GM21576 (cell line): ENCODE measurements around the gene MTFP1.
"Not testable (repeated sequence)": the region's sequence is repeated elsewhere in the genome, so short reads cannot be mapped to it uniquely, and the experiment has no call there.

Experiments used
- ATAC-seq: cut with Tn5 transposase; IDR thresholded peaks from one replicate; pipeline ENCODE4 v1.9.1; 2021; ENCODE audit warnings: mild to moderate bottlenecking, moderate library complexity; ENCODE audit not compliant: unreplicated experiment

Gene MTFP1

DNA sequence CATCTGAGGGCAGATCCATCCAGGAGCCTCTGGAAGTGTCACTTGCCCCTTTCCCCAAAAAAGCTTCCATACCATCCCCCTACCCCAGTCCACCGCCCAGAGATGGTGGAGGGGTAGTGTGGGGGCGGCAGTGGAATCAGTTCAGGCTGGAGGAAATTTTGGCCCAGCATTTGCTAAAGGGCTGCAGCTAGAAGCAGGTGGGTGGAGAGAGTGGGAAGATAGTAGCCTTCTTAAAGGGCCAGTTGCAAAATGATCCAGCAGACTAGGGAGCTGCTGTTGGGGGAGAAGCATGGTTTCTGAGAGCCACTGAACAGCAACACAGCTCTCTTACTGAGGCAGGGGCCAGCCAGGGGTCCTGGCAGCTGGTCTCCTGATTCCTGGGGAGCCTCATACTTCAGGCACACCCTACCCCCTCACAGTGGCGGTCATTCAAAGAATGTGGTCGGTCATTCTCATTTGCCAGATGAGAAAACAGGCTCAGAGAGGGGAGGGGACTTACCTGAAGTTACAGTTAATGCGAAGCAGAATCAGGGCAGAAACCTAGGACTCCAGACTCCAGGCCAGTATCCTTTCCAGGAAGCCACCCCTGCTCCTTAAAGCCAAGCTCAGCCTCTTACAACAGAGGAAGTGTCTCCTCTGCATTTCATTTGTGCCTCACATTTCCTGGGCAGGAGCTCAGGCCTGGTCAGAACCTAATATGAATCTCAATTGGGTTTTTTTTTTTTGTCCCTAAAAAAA, 23.4 kb upstream of the MTFP1 start:
- ATAC-seq: no peak

DNA sequence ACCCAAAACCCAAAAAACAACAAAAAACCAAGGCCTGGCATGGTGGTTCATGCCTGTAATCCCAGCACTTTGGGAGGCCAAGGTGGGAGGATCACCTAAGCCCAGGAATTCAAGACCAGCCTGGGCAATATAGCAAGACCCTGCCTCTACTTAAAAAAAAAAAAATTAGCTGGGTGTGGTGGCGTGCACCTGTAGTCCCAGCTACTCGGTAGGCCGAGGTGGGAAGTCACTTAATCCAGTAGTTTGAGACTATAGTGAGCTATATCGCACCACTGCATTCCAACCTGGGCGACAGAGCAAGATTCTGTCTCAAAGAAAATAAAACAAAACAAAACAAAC, 22.8 kb upstream of the MTFP1 start:
- not testable (repeated sequence) for ATAC-seq

DNA sequence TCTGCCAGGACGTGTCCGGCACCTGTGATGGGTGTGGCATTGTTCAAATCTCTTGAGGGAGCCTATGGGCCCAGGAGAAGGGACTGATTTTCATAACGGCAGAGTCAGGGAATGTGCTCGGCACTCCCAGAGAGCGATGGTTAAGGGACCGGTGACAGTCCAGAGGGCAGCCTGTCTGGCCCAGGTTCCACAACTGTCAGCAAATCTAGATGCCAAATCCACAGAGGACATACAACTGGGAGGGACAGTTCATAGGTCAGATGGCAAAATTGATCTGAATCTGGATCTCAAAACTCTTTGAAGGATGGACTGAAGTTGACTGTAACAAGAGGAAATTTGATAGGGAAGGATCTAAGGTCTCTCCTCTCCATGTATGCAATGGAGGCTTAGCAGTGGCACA, 21.3 kb upstream of the MTFP1 start:
- ATAC-seq: no peak

DNA sequence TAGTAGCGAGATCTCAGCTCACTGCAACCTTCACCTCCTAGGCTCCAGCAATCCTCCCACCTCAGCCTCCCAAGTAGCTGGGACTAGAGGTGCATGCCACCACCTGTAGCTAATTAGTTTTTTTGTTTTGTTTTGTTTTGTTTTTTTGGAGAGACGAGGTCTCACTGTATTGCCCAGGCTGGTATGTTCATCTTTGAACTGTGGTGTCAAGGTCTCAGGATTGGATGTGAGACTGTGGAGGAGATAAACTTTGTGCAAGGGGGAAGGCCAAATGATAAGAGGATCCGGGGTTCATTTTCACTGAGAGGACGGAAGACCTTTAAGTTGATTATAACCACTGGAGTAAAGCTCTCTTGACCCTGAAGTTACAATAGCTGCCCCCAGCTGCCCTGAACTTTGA, 19.8 kb upstream of the MTFP1 start:
- no peak for ATAC-seq

DNA sequence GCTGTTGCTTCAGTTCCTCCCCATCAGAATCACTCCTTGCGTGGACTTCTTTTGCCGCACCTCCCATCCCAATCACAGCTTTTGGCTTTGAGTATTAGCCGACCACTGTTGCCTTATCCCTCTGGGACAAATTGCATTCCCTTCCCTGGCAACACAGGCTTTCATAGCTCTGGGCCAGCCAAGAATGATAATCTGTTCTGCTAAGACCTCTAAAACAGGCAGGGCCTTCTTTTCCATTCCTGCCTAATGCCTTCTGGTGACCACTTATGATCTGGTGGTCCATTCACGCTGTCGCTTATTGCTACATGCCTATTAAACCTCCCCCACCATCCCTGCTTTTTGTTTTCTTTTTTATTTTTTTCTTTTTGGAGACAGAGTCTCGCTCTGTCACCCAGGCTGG, 19.2 kb upstream of the MTFP1 start:
- ATAC-seq: no peak

DNA sequence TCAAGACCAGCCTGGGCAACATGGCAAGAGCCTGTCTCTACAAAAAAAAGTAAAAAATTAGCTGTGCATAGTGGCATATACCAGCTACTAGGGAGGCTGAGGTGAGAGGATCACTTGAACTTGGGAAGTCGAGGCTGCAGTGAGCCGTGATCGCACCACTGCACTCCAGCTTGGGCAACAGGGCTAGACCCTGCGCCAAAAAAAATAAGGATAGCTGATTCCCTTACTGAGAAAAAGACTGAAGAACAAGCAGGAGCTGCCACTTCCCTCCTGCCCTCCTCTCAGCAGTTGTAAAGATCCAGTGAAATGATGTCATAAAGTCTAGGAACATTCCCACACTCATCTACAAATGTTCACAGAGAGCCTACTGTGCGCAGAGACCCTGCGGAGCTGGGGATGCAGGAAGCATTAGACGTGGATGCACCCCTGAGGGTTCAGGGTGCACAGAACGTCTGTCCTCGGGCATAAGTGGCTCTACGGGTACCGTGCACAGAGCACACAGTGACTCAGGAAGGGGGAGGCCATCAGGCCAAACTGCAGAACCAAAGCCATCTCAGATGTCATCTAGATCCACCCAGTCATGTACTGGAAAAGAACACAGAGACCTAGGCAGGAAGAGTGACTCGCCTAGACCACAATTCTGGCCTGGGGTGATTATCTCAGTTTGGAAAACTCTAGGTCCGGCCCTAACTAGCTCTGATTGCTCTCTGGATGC, 17.0 kb upstream of the MTFP1 start:
- no peak for ATAC-seq

DNA sequence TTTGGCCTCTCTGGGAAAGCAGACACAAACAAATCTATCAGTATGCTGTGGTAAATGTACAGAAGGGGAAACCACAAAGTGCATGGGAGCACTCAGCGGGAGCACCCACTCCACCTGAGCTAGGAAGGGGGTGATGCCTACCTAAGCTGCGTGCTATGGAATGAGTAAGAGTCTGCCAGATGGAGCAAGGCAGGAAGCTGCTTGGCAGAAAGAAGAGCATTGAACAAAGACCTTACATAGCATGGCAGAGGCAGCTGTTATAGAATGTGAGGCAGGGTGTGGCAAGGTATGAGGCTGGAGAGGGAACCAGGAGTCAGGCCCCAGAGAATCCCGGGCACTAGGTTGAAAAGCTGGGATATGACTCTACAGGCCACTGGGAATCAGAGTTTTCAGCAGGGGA, 13.8 kb upstream of the MTFP1 start:
- ATAC-seq: no peak

DNA sequence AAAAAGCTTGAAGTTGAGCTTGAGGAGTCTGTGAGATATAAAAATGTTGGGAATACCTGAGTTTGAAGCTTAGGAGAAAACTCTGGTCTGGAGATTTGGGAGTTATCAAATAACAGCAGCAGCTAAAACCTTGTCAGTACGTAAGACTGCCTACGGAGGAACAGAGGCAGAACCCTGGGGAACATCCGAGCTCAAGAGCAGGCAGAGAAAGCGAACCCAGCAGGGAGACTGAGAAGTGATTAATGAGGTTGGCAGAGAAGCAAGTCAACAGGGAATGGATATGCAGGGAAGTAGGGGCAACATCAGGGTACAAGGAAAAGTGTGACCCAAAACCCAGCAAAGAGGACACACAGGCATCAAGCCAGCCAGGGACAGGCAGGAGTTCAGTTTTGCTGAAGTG, 12.6 kb upstream of the MTFP1 start:
- ATAC-seq: no peak

DNA sequence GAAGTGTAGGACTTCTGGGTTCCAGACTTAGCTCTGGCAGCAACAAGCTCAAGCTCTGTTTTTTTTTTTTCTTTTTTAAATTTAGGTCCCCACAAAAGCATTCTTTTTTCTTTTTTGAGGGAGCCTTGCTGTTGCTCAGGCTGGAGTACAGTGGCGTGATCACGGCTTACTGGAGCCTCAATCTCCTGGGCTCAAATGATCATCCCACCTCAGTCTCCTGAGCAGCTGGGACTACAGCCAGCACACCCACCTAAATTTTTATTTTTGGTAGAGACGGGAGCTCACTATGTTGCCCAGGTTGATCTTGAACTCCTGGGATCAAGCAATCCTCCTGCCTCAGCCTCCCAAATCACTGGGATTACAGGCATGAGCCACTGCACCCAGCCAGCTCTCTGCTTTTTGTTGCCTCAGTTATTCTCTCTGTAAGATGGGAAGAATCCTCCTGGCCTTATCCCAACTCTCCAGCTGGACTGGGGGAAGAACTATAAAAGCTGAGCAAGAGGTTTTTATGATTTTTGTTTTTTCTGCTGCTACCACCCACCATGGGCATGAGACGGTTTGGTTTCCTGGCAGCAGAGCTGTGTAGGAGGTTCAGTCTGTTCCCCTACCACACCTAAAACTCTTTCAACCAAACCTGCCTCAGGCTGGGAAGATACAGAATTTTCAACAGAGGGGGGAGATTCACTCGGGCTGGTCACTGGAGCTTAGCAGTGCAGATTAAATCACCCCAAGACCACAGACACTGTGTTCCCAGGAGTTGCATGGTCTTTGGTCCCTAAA, 11.6 kb upstream of the MTFP1 start:
- ATAC-seq: no peak

DNA sequence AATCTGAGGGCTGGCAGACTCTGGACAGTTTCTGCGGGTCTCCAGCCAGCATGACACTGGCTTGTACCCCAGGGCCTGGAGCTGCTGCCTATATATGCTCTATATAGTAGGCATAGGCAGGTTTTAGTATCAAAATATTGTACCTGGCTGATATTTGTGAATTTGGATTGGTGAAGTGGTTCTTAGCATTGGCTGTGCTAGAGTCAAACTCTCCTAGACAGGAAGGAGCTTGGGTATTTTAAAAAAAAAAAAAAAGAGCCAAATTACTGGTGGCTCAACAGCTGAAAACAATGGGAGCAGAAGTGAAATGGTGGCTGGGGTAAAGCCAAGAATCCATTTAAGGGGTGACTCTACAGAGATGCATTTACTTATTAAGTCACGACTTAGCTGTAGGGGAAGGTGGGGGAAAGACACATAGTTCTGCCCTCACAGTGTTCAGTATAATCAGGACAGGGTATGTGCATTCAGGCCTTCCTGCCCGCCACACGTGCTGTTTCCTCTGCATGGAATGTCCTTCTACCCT, 11.0 kb upstream of the MTFP1 start:
- ATAC-seq: no peak

DNA sequence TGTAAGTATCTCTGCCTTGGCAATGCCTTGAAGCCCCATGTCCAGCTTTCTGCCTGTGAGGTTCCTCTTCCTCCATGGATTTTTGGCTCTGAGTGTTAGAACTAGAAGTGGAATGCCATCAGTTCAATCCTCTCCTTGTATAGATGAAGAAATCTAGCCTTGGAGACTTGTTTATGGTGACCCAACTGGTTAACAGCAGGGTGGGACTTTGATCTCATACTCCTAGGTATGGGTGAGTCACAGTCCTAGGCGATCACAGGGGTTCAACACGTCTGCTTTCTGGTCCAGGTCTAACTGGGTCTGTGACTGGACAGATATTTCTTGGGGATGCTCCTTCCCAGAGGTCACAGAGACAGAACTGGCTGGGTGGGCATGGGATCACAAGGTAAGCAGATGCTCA, 9.2 kb upstream of the MTFP1 start:
- ATAC-seq: no peak

DNA sequence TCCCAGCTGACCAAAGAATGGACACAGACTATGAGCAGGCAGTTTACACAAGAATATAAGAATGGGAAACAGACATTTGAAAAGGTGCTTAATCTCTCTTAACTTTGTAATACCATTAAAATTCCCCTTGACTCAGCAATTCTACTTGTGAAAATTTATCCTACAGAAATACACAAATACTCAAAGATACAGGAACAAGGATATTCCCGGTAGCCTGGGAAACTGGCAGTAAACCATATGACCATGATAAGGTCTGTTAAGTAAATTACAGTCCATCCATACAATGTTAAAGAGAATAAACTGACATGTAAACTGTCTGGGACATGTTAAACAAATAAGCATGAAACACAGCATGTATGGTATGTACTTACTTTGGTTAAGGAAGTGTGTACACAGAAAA, 8.7 kb upstream of the MTFP1 start:
- ATAC-seq: no peak

DNA sequence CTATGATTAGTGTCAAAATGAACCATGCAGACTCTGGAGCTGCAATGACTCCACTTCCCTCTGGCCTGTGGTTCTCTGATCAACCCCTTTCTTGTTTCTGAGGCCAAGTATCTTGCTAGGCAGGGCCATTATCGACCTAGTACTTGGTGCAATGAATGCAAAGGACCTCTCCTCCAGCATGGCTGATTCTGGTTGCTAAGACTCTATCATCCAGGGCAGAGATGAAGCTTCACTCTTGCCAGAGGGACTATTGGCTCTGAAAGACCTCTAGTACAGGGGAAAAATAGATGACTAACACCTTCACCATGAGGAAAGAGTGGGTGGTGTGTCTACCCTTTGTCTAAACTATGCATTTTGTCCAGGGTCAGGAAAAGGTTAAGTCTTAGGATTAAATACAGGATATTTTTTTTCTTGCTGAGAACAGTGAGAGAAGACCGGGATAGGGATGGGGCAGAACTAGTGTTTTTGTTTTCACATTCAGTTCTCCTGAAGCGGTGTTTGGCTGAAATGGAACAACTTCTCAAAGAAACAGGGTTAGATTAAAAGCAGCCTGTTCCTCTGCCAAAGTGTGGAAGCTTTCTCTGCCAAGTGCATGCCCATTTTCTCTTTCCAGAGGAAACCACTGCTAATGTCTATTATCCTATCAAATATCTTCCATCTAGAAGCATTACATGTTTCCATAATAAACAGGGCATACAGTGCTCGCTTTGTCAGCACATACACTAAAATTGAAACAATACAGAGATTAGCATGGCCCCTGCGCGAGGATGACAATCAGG, 5.0 kb upstream of the MTFP1 start:
- ATAC-seq: no peak

DNA sequence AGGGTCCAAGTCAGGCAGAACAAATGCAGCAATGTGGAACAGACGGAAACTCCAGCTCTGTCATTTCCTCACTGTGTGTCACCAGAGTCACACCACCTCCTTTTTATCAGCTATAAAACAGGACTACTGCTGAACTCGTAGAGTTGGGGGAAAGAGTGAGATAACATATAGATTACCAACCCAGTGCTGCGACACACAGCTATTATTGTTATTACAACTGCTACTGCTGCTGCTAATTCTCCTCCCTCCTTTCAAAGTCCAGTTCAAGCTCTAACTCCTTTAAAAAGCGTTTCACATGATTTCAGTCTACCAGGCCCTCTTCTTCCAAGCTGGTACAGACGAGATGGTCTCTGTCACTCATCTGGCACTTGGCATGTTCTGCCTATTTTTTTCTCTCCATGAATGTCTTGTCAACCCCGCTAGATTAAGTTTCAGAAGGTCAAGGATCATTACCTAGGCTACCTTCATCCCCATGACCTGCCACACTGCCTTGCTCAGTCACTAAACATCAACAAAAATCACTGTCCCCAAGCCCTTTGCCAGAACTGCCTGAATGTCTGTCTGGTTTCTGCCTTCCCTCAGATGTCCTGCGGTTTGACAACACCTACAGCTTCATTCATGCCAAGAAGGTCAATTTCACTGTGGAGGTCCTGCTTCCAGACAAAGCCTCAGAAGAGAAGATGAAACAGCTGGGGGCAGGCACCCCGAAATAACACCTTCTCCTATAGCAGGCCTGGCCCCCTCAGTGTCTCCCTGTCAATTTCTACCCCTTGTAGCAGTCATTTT, 3.7 kb upstream of the MTFP1 start:
- ATAC-seq: no peak

DNA sequence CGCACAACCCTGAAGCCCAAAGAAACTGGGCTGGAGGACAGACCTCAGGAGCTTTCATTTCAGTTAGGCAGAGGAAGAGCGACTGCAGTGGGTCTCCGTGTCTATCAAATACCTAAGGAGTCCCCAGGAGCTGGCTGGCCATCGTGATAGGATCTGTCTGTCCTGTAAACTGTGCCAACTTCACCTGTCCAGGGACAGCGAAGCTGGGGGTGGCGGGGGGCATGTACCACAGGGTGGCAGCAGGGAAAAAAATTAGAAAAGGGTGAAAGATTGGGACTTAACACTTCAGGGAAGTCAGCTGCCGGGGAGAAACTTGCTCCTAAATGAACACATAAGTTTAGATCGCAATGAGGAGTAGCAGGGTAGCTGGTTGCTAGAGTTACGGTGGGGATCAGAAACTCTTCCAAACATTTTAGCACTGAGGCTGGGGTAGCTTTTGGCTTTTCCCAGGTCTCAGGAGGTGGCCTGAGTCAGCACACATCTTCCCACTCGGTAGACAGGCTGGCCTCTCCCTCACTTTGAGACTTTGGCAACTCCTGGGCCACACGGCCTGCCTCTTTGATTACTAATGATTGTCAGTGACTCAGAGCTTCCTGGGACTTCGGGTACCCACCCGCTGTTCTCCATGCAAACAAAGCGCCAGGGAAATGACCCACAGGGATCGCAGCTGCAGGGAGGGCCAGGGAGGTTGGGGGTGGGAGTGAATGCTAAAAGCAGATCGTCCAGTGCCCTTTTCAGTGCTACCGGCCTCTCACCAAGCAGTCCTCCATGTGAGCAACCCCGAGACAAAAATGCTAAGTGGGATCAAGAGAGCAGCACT, 2.9 kb upstream of the MTFP1 start:
- no peak for ATAC-seq

DNA sequence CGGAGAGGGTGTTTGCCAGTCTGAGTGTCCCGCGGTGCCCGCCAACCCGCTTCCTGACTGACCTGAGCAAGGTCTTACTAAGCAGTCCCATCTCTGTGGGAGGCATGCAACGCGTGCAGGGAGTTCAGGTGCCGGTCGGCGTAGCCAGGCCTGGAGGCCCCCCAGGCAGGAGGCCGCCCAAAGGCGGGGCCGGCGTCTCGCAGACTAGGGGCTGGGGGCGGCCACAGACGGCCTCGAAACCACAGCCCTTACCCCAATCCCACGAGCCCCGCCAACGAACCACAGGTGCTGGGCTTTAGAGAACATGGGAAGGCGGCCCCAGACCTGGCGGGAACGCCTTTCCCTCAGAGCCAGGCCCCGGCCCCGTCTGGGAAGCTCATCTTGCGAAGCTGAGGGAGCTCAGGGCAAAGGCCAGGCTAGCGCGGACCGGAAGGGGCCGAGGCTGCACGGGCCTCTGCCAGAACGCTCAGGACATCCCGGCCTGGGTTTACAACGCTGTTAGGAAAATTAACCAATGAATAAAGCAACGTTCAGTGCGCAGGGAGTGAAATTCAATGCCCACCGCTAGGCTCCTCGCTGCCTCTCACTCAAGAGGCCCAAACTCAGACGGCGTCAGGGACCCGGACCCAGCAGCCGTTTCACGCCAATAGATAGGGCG, 2.1 kb upstream of the MTFP1 start:
- peak; percentile 15 for ATAC-seq

DNA sequence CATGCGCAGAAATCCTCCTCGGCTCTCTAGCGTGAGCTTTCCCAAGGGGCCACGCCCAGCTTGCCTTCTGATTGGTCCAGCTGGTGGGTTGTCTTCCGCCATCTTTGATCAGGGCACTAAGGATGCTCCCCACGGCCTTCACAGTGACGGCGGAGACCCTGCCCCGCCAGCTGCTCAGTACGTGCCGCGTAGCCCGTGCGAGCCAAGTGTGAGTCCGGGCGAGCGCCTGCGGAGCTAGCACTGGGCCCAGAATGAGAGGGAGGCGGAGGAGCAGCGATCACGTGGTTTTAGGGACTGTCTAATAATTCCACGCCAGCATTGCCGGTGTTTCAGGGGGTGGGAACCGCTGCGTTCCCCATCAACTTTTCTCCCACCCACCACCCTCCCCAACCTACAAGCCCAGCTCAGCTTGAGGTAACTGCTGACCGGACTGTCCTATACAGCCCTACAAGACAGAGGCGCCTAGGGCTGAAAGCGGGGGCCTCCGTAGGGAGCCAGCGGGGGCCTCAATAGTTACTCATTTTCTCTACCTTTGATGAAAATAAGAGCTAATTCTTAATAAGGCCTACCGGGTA, 1.5 kb upstream of the MTFP1 start:
- ATAC-seq: peak; percentile 86

DNA sequence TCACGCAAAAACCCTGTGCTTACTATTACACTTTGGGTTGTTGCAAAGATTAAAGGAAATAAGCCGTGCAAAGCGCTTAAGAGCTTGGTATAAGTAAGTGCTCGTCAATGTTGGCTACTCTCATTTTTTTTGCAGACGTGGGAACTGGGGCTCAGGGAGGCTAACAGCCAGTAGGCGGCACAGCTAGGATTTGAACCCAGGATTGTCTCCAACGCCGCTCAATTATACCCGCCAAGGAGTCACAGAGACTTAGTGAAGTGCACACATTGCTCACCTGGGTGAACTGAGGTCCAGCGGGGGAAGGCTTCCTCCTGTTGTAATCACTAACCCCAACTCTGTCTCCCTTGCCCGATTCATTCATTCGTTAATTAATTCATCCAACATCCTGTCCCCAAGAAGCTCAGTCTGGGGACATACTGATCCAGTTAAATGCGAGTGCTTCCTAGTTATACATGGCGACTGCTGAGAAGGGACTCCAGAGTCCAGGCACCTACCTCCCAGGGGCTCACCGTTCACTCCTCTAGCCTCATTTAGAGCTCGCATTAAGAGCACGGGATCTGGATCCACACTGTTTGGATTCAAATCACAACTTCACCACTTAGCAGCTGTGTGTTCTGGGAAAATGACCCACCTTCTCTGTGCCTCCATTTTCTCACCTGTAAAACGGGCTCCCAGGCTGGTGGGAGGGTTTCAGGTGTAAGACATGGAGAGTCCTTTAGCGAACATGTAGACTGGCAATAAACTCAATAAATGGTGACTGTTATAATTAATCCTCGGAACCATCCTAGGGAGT, 838 bp upstream of the MTFP1 start:
- ATAC-seq: no peak
